GM12878 (cell line): ENCODE measurements around the gene DNAH8.

Experiments
- EED ChIP-seq: sonication (generic); IDR thresholded peaks from 2 replicates; pipeline ENCODE4 v1.6.1; 2016; ENCODE audit warnings: antibody characterized with exemption, low read depth
- EP300 ChIP-seq, 2 experiments: fragments of 150-350 bp in 1 of 2; IDR thresholded peaks; 2 replicates each; pipeline ENCODE4 v1.6.1; 2011 to 2012; ENCODE audit warnings: low read depth in 2 of 2, low read length in 2 of 2, borderline replicate concordance in 1 of 2, improper control_type of control experiment in 1 of 2, inconsistent platforms in 1 of 2; ENCODE audit not compliant: control insufficient read depth in 1 of 2
- IRF4 ChIP-seq: IDR thresholded peaks from 2 replicates; pipeline ENCODE4 v1.6.1; 2011; ENCODE audit warnings: low read depth, low read length
- JUND ChIP-seq: IDR thresholded peaks from 2 replicates; pipeline ENCODE4 v1.6.1; 2012; ENCODE audit warnings: low read depth, mild to moderate bottlenecking, low read length, improper control_type of control experiment, moderate library complexity
- MYC ChIP-seq: IDR thresholded peaks from 2 replicates; pipeline ENCODE4 v1.6.1; 2011; ENCODE audit warnings: mild to moderate bottlenecking, low read length, moderate library complexity, inconsistent platforms; ENCODE audit not compliant: insufficient read depth, insufficient replicate concordance, insufficient read length, severe bottlenecking
- NFYA ChIP-seq: IDR thresholded peaks from 2 replicates; pipeline ENCODE4 v1.6.1; 2011; ENCODE audit warnings: low read depth, mild to moderate bottlenecking, low read length, improper control_type of control experiment, borderline replicate concordance
- NRF1 ChIP-seq: conservative IDR thresholded peaks from 2 replicates; pipeline ENCODE4 v1.6.1; 2011; ENCODE audit warnings: mild to moderate bottlenecking, low read depth, low read length, improper control_type of control experiment
- PAX5 ChIP-seq: IDR thresholded peaks from 2 replicates; pipeline ENCODE4 v1.6.1; 2011; ENCODE audit warnings: low read depth, low read length, borderline replicate concordance
- SRF ChIP-seq, 2 experiments: IDR thresholded peaks; 2 replicates each; pipeline ENCODE4 v1.6.1; 2011; ENCODE audit warnings: low read depth in 2 of 2, low read length in 2 of 2, mild to moderate bottlenecking in 1 of 2, moderate library complexity in 1 of 2
- YY1 ChIP-seq: IDR thresholded peaks from 2 replicates; pipeline ENCODE4 v1.6.1; 2011; ENCODE audit warnings: low read depth, mild to moderate bottlenecking, low read length
- TF ChIP-seq, protein P1 (sequence below): IDR thresholded peaks from 2 replicates; pipeline ENCODE4 v1.6.1; 2011; ENCODE audit warnings: low read depth, low read length, improper control_type of control experiment, borderline replicate concordance
- TF ChIP-seq, protein P2 (sequence below): IDR thresholded peaks from 2 replicates; pipeline ENCODE4 v1.6.1; 2012; ENCODE audit warnings: low read depth, low read length, improper control_type of control experiment
- TF ChIP-seq, protein P3 (sequence below), 3 experiments: IDR thresholded peaks in 2 of 3; conservative IDR thresholded peaks in 1 of 3; 2 replicates each; pipeline ENCODE4 v1.5.1; 2011; ENCODE audit warnings: low read depth in 3 of 3, low read length in 3 of 3, mild to moderate bottlenecking in 3 of 3, control low read depth in 2 of 3, moderate library complexity in 2 of 3, inconsistent platforms in 1 of 3, mixed read lengths in 1 of 3; ENCODE audit not compliant: control insufficient read depth in 2 of 3, insufficient read depth in 1 of 3; ENCODE audit errors: extremely low read depth in 1 of 3

DNA sequence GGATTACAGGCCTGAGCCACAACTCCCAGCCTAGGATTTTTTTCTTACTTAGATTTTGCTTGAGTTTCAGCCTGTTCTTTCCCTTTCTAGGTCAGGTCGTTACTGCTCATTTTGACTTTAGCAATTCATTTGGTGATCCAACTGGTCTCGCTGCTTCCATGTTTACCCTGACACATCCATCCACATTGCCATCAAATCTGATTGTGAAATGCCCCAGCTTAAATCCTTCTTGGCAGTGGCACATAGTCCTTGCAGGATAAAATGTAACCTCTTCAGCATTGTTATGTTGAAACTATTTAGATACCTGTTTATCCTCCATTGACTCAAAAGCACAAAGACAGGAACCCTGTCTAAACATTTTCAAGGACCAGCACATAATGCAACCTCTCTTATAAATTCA lies 77.2 kb downstream of the DNAH8 start:
- TF ChIP-seq NRF1 (no peak), JUND (no peak), MYC (no peak), PAX5 (no peak), IRF4 (no peak), EED (no peak), NFYA (no peak), YY1 (no peak), EP300 (IDR thresholded peaks at IDR 0.05; ENCODE audit: borderline replicate concordance in 1 of 2, control insufficient read depth in 1 of 2, low read depth in 2 of 2, low read length in 2 of 2) (no peak), SRF (IDR thresholded peaks at IDR 0.05; ENCODE audit: low read depth in 2 of 2, low read length in 2 of 2) (no peak)
- TF ChIP-seq, protein P1, sequence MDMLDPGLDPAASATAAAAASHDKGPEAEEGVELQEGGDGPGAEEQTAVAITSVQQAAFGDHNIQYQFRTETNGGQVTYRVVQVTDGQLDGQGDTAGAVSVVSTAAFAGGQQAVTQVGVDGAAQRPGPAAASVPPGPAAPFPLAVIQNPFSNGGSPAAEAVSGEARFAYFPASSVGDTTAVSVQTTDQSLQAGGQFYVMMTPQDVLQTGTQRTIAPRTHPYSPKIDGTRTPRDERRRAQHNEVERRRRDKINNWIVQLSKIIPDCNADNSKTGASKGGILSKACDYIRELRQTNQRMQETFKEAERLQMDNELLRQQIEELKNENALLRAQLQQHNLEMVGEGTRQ, result no peak
- TF ChIP-seq, protein P2, sequence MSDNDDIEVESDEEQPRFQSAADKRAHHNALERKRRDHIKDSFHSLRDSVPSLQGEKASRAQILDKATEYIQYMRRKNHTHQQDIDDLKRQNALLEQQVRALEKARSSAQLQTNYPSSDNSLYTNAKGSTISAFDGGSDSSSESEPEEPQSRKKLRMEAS, result no peak
- TF ChIP-seq, protein P3, sequence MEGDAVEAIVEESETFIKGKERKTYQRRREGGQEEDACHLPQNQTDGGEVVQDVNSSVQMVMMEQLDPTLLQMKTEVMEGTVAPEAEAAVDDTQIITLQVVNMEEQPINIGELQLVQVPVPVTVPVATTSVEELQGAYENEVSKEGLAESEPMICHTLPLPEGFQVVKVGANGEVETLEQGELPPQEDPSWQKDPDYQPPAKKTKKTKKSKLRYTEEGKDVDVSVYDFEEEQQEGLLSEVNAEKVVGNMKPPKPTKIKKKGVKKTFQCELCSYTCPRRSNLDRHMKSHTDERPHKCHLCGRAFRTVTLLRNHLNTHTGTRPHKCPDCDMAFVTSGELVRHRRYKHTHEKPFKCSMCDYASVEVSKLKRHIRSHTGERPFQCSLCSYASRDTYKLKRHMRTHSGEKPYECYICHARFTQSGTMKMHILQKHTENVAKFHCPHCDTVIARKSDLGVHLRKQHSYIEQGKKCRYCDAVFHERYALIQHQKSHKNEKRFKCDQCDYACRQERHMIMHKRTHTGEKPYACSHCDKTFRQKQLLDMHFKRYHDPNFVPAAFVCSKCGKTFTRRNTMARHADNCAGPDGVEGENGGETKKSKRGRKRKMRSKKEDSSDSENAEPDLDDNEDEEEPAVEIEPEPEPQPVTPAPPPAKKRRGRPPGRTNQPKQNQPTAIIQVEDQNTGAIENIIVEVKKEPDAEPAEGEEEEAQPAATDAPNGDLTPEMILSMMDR (IDR thresholded peaks at IDR 0.05 in 2 of 3, conservative IDR thresholded peaks at IDR 0.05 in 1 of 3; ENCODE audit: control insufficient read depth in 2 of 3, extremely low read depth in 1 of 3, insufficient read depth in 1 of 3, low read depth in 3 of 3, low read length in 3 of 3), result no peak
